HG03520 (cell line): ENCODE results near the gene MIF4GD.
A peak's percentile ranks its signal among the peaks of the same experiment; 100 is the strongest.
"Not testable (repeated sequence)": the region's sequence is repeated elsewhere in the genome, so short reads cannot be mapped to it uniquely, and the experiment has no call there.

Source experiments
- ATAC-seq: cut with Tn5 transposase; IDR thresholded peaks from one replicate; pipeline ENCODE4 v1.9.1; 2021; ENCODE audit warnings: mild to moderate bottlenecking, moderate library complexity; ENCODE audit not compliant: unreplicated experiment

Gene MIF4GD

GRCh38 chr17:75270966-75271232, at the start of gene MIF4GD:
Gene MIF4GD (minus strand): TSS chr17:75271231. CDS start chr17:75270195, 1,036 bp downstream.
- peak; percentile 10 for ATAC-seq

- no peak for ATAC-seq
Observed at GRCh38 chr17:75319904-75320691, 49.1 kb upstream of the MIF4GD start.

- no peak for ATAC-seq
Observed at GRCh38 chr17:75318615-75319222, 47.7 kb upstream of the MIF4GD start.

GRCh38 chr17:75318211-75318610, 47.2 kb upstream of the MIF4GD start:
- no peak for ATAC-seq

GRCh38 chr17:75317671-75318070, 46.6 kb upstream of the MIF4GD start:
- no peak for ATAC-seq

GRCh38 chr17:75316253-75316652, 45.2 kb upstream of the MIF4GD start:
- ATAC-seq = no peak

GRCh38 chr17:75315541-75316243, 44.7 kb upstream of the MIF4GD start:
- ATAC-seq = no peak

- no peak for ATAC-seq
Observed at GRCh38 chr17:75313941-75314551, 43.0 kb upstream of the MIF4GD start.

GRCh38 chr17:75308732-75309629, 38.0 kb upstream of the MIF4GD start:
- no peak for ATAC-seq

GRCh38 chr17:75307957-75308731, 37.1 kb upstream of the MIF4GD start:
- ATAC-seq = no peak

- no peak for ATAC-seq
Observed at GRCh38 chr17:75301502-75302206, 30.6 kb upstream of the MIF4GD start.

- ATAC-seq = no peak
Observed at GRCh38 chr17:75301049-75301448, 30.0 kb upstream of the MIF4GD start.

- no peak for ATAC-seq
Observed at GRCh38 chr17:75300280-75300679, 29.2 kb upstream of the MIF4GD start.

- peak; percentile 42 for ATAC-seq
Observed at GRCh38 chr17:75295201-75296158, 24.4 kb upstream of the MIF4GD start.

- ATAC-seq = not testable (repeated sequence)
Observed at GRCh38 chr17:75292810-75293448, 21.9 kb upstream of the MIF4GD start.

GRCh38 chr17:75289832-75290337, 18.9 kb upstream of the MIF4GD start:
- ATAC-seq = no peak

- ATAC-seq = peak; percentile 89
Observed at GRCh38 chr17:75289115-75289831, 18.2 kb upstream of the MIF4GD start, which contains the start of gene SLC25A19. Gene SLC25A19 (minus strand): TSS chr17:75289433. CDS start chr17:75286764, 2,669 bp downstream.
